ENCODE data around the gene SPN.

Gene SPN

GRCh38 chr16:29712809-29713208 lies 49.8 kb downstream of the SPN start:
- Mint-ChIP-seq H3K27me3 (peaks cover 3% of the 10 kb centered on the region), H3K4me1 (peaks cover 14% of the 10 kb centered on the region), H3K9me3 (no peaks in the 10 kb centered on the region), H3K36me3 (no peaks in the 10 kb centered on the region), H3K4me3 (no peak overlapping the region), H3K27ac (no peak overlapping the region)
- DNase-seq (ENCODE audit: low spot score in 2 of 2) (no peak), ATAC-seq (ENCODE audit: low read depth) (no peak)

- no peak overlapping the region for H3K27ac Mint-ChIP-seq
- DNase-seq (ENCODE audit: low spot score in 2 of 2): no peak
- H3K36me3 Mint-ChIP-seq: no peaks in the 10 kb centered on the region
- peaks cover 1% of the 10 kb centered on the region for H3K27me3 Mint-ChIP-seq
- no peak for ATAC-seq (ENCODE audit: low read depth)
- no peaks in the 10 kb centered on the region for H3K9me3 Mint-ChIP-seq
- no peak overlapping the region for H3K4me3 Mint-ChIP-seq
- H3K4me1 Mint-ChIP-seq: peaks cover 13% of the 10 kb centered on the region
Observed at GRCh38 chr16:29714396-29714795, 51.3 kb downstream of the SPN start.

DNA sequence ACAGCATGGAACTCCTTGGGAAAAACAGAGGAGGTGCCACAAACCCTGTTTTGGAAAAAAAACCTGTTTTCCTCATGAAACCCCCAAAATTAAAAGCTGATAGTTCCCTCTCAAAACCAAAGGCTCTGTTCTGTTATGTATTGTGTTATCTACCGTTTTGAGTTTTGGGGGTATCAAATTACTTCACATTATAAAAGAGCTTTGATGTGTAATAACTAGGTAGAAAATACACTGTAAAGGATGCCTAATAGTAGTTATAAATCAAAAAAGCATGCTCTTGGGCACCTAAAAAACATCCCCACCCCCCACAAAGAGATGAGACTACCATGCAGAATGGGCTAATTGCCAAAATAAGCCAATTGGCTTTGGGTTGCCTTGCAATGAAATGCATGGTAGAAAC lies 51.9 kb downstream of the SPN start:
- H3K9me3 Mint-ChIP-seq: no peaks in the 10 kb centered on the region
- peaks cover 9% of the 10 kb centered on the region for H3K4me1 Mint-ChIP-seq
- no peak overlapping the region for H3K4me3 Mint-ChIP-seq
- no peak for ATAC-seq (ENCODE audit: low read depth)
- no peaks in the 10 kb centered on the region for H3K36me3 Mint-ChIP-seq
- no peak for DNase-seq (ENCODE audit: low spot score in 2 of 2)
- no peak overlapping the region for H3K27ac Mint-ChIP-seq
- H3K27me3 Mint-ChIP-seq: peaks cover 1% of the 10 kb centered on the region

DNA sequence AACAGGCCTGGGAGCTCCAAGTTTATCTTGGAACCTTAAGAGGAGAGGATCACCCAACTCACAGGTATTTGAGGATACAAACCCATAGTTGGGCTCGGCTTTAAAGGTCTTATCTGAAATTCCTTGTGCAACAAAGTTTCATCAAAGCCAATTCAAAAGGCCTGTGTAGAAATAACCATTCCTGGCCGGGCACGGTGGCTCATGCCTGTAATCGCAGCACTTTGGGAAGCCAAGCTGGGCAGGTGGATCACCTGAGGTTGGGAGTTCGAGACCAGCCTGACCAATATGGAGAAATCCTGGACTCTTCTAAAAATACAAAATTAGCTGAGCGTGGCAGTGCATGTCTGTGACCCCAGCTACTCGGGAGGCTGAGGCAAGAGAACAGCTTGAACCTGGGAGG lies 54.1 kb downstream of the SPN start:
- H3K27ac Mint-ChIP-seq: no peak overlapping the region
- H3K9me3 Mint-ChIP-seq: no peaks in the 10 kb centered on the region
- no peaks in the 10 kb centered on the region for H3K36me3 Mint-ChIP-seq
- H3K4me1 Mint-ChIP-seq: peaks cover 10% of the 10 kb centered on the region
- H3K4me3 Mint-ChIP-seq: no peak overlapping the region
- H3K27me3 Mint-ChIP-seq: no peaks in the 10 kb centered on the region
- no peak for DNase-seq (ENCODE audit: low spot score in 2 of 2)
- ATAC-seq (ENCODE audit: low read depth): no peak

DNA sequence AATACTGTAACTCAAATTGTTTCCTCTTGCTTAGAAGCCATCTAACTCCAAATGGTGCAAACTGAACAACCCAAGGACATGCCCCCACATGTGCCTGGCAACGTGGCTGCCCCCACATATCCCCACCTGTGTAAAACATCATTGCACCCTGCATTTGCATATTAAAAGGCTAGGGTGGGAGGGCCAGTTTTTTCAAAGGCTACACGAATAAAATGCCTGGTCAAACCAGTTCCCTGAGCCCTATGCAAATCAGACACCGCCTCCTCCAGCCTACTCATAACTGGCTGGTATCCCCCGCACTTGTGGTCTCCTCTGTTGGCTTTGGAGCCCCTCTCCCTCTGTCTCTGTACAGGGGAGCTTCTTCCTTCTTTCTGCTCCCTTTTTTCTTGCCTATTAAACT lies 56.0 kb downstream of the SPN start:
- DNase-seq (ENCODE audit: low spot score in 2 of 2) (no peak), ATAC-seq (ENCODE audit: low read depth) (no peak)
- H3K4me1 Mint-ChIP-seq: peaks cover 10% of the 10 kb centered on the region
- H3K27me3 Mint-ChIP-seq: no peaks in the 10 kb centered on the region
- no peak overlapping the region for H3K27ac Mint-ChIP-seq
- H3K36me3 Mint-ChIP-seq: no peaks in the 10 kb centered on the region
- H3K9me3 Mint-ChIP-seq: no peaks in the 10 kb centered on the region
- no peak overlapping the region for H3K4me3 Mint-ChIP-seq

Measured in memory B cell (primary cell).